Measurements from ENCODE around the gene NLRC5.
A peak's percentile ranks its signal among the peaks of the same experiment; 100 is the strongest.

The NLRC5 gene

GRCh38 chr16:57026778-57027062 lies 37.4 kb downstream of the NLRC5 start:
- no peak for DNase-seq

GRCh38 chr16:57027067-57027466 lies 37.7 kb downstream of the NLRC5 start:
- DNase-seq = no peak

- no peak for DNase-seq
Measured at GRCh38 chr16:57028086-57028485, 38.7 kb downstream of the NLRC5 start.

- DNase-seq = no peak
Measured at GRCh38 chr16:57029161-57030160, 40.1 kb downstream of the NLRC5 start.

GRCh38 chr16:57030346-57030902 lies 41.1 kb downstream of the NLRC5 start:
- DNase-seq = no peak

GRCh38 chr16:57031156-57031555 lies 41.8 kb downstream of the NLRC5 start:
- DNase-seq = no peak

- no peak for DNase-seq
Measured at GRCh38 chr16:57032346-57032745, 43.0 kb downstream of the NLRC5 start.

GRCh38 chr16:57032931-57033330 lies 43.6 kb downstream of the NLRC5 start:
- DNase-seq = no peak

- DNase-seq = no peak
Measured at GRCh38 chr16:57036315-57036714, 47.0 kb downstream of the NLRC5 start.

- DNase-seq = no peak
Measured at GRCh38 chr16:57036945-57037344, 47.6 kb downstream of the NLRC5 start.

GRCh38 chr16:57038166-57038565 lies 48.8 kb downstream of the NLRC5 start:
- DNase-seq = no peak

- DNase-seq = no peak
Measured at GRCh38 chr16:57039148-57039812, 49.9 kb downstream of the NLRC5 start.

- peak; percentile 63 for DNase-seq
Measured at GRCh38 chr16:57041182-57042156, 52.1 kb downstream of the NLRC5 start.

- DNase-seq = peak; percentile 68
Measured at GRCh38 chr16:57042157-57043111, 53.1 kb downstream of the NLRC5 start.

GRCh38 chr16:57043248-57043647 lies 53.9 kb downstream of the NLRC5 start:
- no peak for DNase-seq

- no peak for DNase-seq
Measured at GRCh38 chr16:57044931-57045693, 55.8 kb downstream of the NLRC5 start.

GRCh38 chr16:57045694-57046381 lies 56.5 kb downstream of the NLRC5 start:
- DNase-seq = no peak

GRCh38 chr16:57048095-57048494 lies 58.7 kb downstream of the NLRC5 start:
- DNase-seq = no peak

GRCh38 chr16:57049678-57050077 lies 60.3 kb downstream of the NLRC5 start:
- DNase-seq = no peak

- no peak for DNase-seq
Measured at GRCh38 chr16:57051696-57052228, 62.4 kb downstream of the NLRC5 start.
